ENCODE measurements around the gene TRIM74. TPM values are rescaled to one million over a fixed set of nuclear protein-coding genes. Genes with fewer than 3 reads are reported as not detected.
"Not testable (repeated sequence)": the region's sequence is repeated elsewhere in the genome, so short reads cannot be mapped to it uniquely, and the experiment has no call there.

TRIM74 gene
- total RNA-seq, 1 donor from 2014 or later, result 0.36 TPM

GRCh38 chr7:72965186-72965975 is 3.9 kb downstream of the TRIM74 start:
- not testable (repeated sequence) for H3K27ac Mint-ChIP-seq; H3K36me3 ChIP-seq; H3K4me1 Mint-ChIP-seq; H3K9me3 Mint-ChIP-seq; H3K4me1 ChIP-seq; H3F3A ChIP-seq (ENCODE audit: low read depth); H3K9me3 ChIP-seq (ENCODE audit: low read depth); H3K27ac ChIP-seq; H4K20me1 ChIP-seq (ENCODE audit: low read depth); H3K27me3 ChIP-seq; H3K27me3 Mint-ChIP-seq (ENCODE audit: insufficient read depth, low read depth); H3K4me2 ChIP-seq; H3K4me3 ChIP-seq; H2AFZ ChIP-seq (replicated peaks); DNase-seq (ENCODE audit: low spot score); H3K36me3 Mint-ChIP-seq; H3K4me3 Mint-ChIP-seq; H3K9ac ChIP-seq; H3K79me2 ChIP-seq (ENCODE audit: low read depth)

GRCh38 chr7:72963056-72963455 is 6.2 kb downstream of the TRIM74 start:
- not testable (repeated sequence) for H3K4me1 Mint-ChIP-seq; H3K9me3 Mint-ChIP-seq; H3F3A ChIP-seq (ENCODE audit: low read depth); H3K27me3 Mint-ChIP-seq (ENCODE audit: insufficient read depth, low read depth); H3K36me3 Mint-ChIP-seq; H4K20me1 ChIP-seq (ENCODE audit: low read depth); H3K4me2 ChIP-seq; H3K4me3 ChIP-seq; H3K4me1 ChIP-seq; DNase-seq (ENCODE audit: low spot score); H3K27ac Mint-ChIP-seq; H3K79me2 ChIP-seq (ENCODE audit: low read depth); H3K27me3 ChIP-seq; H3K4me3 Mint-ChIP-seq; H3K9ac ChIP-seq; H3K9me3 ChIP-seq (ENCODE audit: low read depth); H3K36me3 ChIP-seq; H2AFZ ChIP-seq (replicated peaks); H3K27ac ChIP-seq

GRCh38 chr7:72961346-72961650 is 8.0 kb downstream of the TRIM74 start:
- H3K4me2 ChIP-seq; H4K20me1 ChIP-seq (ENCODE audit: low read depth); H3K9ac ChIP-seq; H3K9me3 ChIP-seq (ENCODE audit: low read depth); DNase-seq (ENCODE audit: low spot score); H3K27ac ChIP-seq; H3K4me1 Mint-ChIP-seq; H3K4me1 ChIP-seq; H3K4me3 Mint-ChIP-seq; H3F3A ChIP-seq (ENCODE audit: low read depth); H3K9me3 Mint-ChIP-seq; H3K79me2 ChIP-seq (ENCODE audit: low read depth); H3K36me3 ChIP-seq; H3K36me3 Mint-ChIP-seq; H3K27me3 Mint-ChIP-seq (ENCODE audit: insufficient read depth, low read depth); H2AFZ ChIP-seq (replicated peaks); H3K27me3 ChIP-seq; H3K4me3 ChIP-seq; H3K27ac Mint-ChIP-seq: not testable (repeated sequence)

- H3K4me3 Mint-ChIP-seq; H3K36me3 ChIP-seq; H3K27me3 Mint-ChIP-seq (ENCODE audit: insufficient read depth, low read depth): not testable (repeated sequence)
These were observed 8.5 kb downstream of the TRIM74 start for GRCh38 chr7:72960626-72961345.

GRCh38 chr7:72960029-72960428 is 9.2 kb downstream of the TRIM74 start:
- not testable (repeated sequence) for H3K36me3 Mint-ChIP-seq; H3K36me3 ChIP-seq; H3K9ac ChIP-seq; H3K27me3 ChIP-seq; H3K4me2 ChIP-seq; H3K27me3 Mint-ChIP-seq (ENCODE audit: insufficient read depth, low read depth); H3K27ac Mint-ChIP-seq; H3K4me3 Mint-ChIP-seq; H3K4me1 ChIP-seq; H3K4me3 ChIP-seq; H3K79me2 ChIP-seq (ENCODE audit: low read depth); H3K9me3 ChIP-seq (ENCODE audit: low read depth); H3K4me1 Mint-ChIP-seq; H2AFZ ChIP-seq (replicated peaks); H3F3A ChIP-seq (ENCODE audit: low read depth); H3K27ac ChIP-seq; DNase-seq (ENCODE audit: low spot score); H4K20me1 ChIP-seq (ENCODE audit: low read depth); H3K9me3 Mint-ChIP-seq

More at GRCh38 chr7:72960626-72961345, 8.5 kb downstream of the TRIM74 start:
- not testable (repeated sequence) for H3K27ac Mint-ChIP-seq; H3K9me3 Mint-ChIP-seq; H3K27ac ChIP-seq; H3K9ac ChIP-seq; DNase-seq (ENCODE audit: low spot score); H3K27me3 ChIP-seq; H3K36me3 Mint-ChIP-seq; H3F3A ChIP-seq (ENCODE audit: low read depth); H4K20me1 ChIP-seq (ENCODE audit: low read depth); H3K4me3 ChIP-seq; H3K79me2 ChIP-seq (ENCODE audit: low read depth); H3K9me3 ChIP-seq (ENCODE audit: low read depth); H3K4me1 ChIP-seq; H3K4me1 Mint-ChIP-seq; H3K4me2 ChIP-seq; H2AFZ ChIP-seq (replicated peaks)

- H3K4me3 ChIP-seq, result peak overlapping the region; percentile 43
- H3K27me3 ChIP-seq; H3K9me3 Mint-ChIP-seq; H3K27ac Mint-ChIP-seq; H3F3A ChIP-seq (ENCODE audit: low read depth); H3K36me3 Mint-ChIP-seq; H3K4me2 ChIP-seq; H3K9me3 ChIP-seq (ENCODE audit: low read depth); DNase-seq (ENCODE audit: low spot score); H3K4me1 ChIP-seq; H3K36me3 ChIP-seq; H2AFZ ChIP-seq (replicated peaks); H3K9ac ChIP-seq; H4K20me1 ChIP-seq (ENCODE audit: low read depth); H3K27me3 Mint-ChIP-seq (ENCODE audit: insufficient read depth, low read depth); H3K79me2 ChIP-seq (ENCODE audit: low read depth); H3K27ac ChIP-seq; H3K4me1 Mint-ChIP-seq: not testable (repeated sequence)
- H3K4me3 Mint-ChIP-seq, result peak overlapping the region; percentile 87
These were observed 14.6 kb downstream of the TRIM74 start for GRCh38 chr7:72954563-72955198.

- H3K9ac ChIP-seq; H3K79me2 ChIP-seq (ENCODE audit: low read depth); H3K36me3 Mint-ChIP-seq; H3K4me3 Mint-ChIP-seq; H3K9me3 ChIP-seq (ENCODE audit: low read depth); H3K27ac ChIP-seq; H2AFZ ChIP-seq (replicated peaks); H3K4me1 ChIP-seq; H3K4me1 Mint-ChIP-seq; H3K36me3 ChIP-seq; H3K27ac Mint-ChIP-seq; H4K20me1 ChIP-seq (ENCODE audit: low read depth); H3K27me3 Mint-ChIP-seq (ENCODE audit: insufficient read depth, low read depth); H3F3A ChIP-seq (ENCODE audit: low read depth); H3K27me3 ChIP-seq; DNase-seq (ENCODE audit: low spot score); H3K9me3 Mint-ChIP-seq: not testable (repeated sequence)
- Histone ChIP-seq H3K4me3 (peak overlapping the region; percentile 48), H3K4me2 (peak overlapping the region; percentile 81)
These were observed 15.2 kb downstream of the TRIM74 start for GRCh38 chr7:72953901-72954562.

- not testable (repeated sequence) for H3K9me3 Mint-ChIP-seq; H3K9ac ChIP-seq; H3K36me3 Mint-ChIP-seq; H3K9me3 ChIP-seq (ENCODE audit: low read depth); H4K20me1 ChIP-seq (ENCODE audit: low read depth); H3K4me2 ChIP-seq; H3K36me3 ChIP-seq; H3K4me1 ChIP-seq; H3K4me1 Mint-ChIP-seq; H3K27ac Mint-ChIP-seq; H3K79me2 ChIP-seq (ENCODE audit: low read depth); H3F3A ChIP-seq (ENCODE audit: low read depth); H3K27ac ChIP-seq; H3K4me3 ChIP-seq; DNase-seq (ENCODE audit: low spot score); H3K27me3 ChIP-seq; H3K4me3 Mint-ChIP-seq; H3K27me3 Mint-ChIP-seq (ENCODE audit: insufficient read depth, low read depth); H2AFZ ChIP-seq (replicated peaks)
These were observed 18.8 kb downstream of the TRIM74 start for GRCh38 chr7:72950432-72950831.

Measured in neural progenitor cell (in vitro differentiated cells).